Suprapubic skin (tissue), 3 donors: ENCODE data around the gene SPINK1.

Experiments used
- EP300 ChIP-seq: sonication (generic); formaldehyde crosslinking; IDR thresholded peaks from one replicate; pipeline ENCODE4 v1.6.1; 2017; ENCODE audit warnings: antibody characterized with exemption
- TF ChIP-seq, protein P1 (sequence below), 2 donors: fragments of 200-600 bp in 1 of 2; fragments of 450-650 bp in 1 of 2; sonication (generic) in 1 of 2; IDR thresholded peaks; one replicate each; pipeline ENCODE4 v1.5.1; 2016 to 2019; ENCODE audit warnings: antibody characterized with exemption in 2 of 2, mild to moderate bottlenecking in 1 of 2, moderate library complexity in 1 of 2

DNA sequence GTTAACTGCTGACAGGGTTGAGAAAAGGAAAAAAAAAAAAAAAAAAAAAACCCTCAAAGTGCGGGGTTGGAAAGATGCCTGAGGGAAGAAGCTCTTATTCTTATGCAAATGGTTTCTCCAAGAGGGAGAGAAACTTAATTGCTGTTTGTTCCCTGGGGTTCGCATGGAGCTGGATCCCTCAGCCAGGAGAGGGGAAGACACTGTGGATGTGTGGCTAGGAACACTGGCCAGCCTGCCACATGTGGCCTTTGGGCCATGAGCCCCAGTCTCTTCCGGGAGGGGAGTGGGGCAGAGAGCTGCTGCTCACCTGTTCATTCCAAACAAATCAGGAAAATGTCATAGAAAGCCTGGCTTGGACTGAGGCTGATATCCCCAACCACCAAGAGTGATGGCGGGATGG is 37.6 kb upstream of the SPINK1 start:
- TF ChIP-seq, protein P1, sequence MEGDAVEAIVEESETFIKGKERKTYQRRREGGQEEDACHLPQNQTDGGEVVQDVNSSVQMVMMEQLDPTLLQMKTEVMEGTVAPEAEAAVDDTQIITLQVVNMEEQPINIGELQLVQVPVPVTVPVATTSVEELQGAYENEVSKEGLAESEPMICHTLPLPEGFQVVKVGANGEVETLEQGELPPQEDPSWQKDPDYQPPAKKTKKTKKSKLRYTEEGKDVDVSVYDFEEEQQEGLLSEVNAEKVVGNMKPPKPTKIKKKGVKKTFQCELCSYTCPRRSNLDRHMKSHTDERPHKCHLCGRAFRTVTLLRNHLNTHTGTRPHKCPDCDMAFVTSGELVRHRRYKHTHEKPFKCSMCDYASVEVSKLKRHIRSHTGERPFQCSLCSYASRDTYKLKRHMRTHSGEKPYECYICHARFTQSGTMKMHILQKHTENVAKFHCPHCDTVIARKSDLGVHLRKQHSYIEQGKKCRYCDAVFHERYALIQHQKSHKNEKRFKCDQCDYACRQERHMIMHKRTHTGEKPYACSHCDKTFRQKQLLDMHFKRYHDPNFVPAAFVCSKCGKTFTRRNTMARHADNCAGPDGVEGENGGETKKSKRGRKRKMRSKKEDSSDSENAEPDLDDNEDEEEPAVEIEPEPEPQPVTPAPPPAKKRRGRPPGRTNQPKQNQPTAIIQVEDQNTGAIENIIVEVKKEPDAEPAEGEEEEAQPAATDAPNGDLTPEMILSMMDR (IDR thresholded peaks at IDR 0.05): no peak
- TF ChIP-seq EP300: no peak
